Testis (tissue), 3 donors: ENCODE data around the gene MAP3K14. TPM values are rescaled to one million over a fixed set of nuclear protein-coding genes. Genes with fewer than 3 reads are reported as not detected.
A peak's percentile ranks its signal among the peaks of the same experiment; 100 is the strongest.

Experiments used
- DNase-seq: peaks from one replicate; pipeline ENCODE4 v3.0.0-alpha.2; 2019
- H3K27ac ChIP-seq, 2 donors: fragments of 200-600 bp; sonication (generic); one replicate each; pipeline ENCODE4 v1.5.1; 2019
- H3K27me3 ChIP-seq: fragments of 200-600 bp; sonication (generic); one replicate; pipeline ENCODE4 v1.5.1; 2019
- H3K36me3 ChIP-seq: fragments of 200-600 bp; sonication (generic); one replicate; pipeline ENCODE4 v1.5.1; 2017; ENCODE audit warnings: low read depth; ENCODE audit errors: missing control alignments
- H3K4me1 ChIP-seq: fragments of 200-600 bp; sonication (generic); one replicate; pipeline ENCODE4 v1.5.1; 2019
- H3K4me3 ChIP-seq, 2 donors: fragments of 200-600 bp; sonication (generic); one replicate each; pipeline ENCODE4 v1.5.1; 2017 to 2019
- H3K9me3 ChIP-seq: fragments of 200-600 bp; sonication (generic); one replicate; pipeline ENCODE4 v1.5.1; 2017
- POLR2A ChIP-seq: fragments of 450-650 bp; IDR thresholded peaks from one replicate; pipeline ENCODE4 v1.6.1; 2017; ENCODE audit warnings: antibody characterized with exemption, mild to moderate bottlenecking, moderate library complexity
- WGBS, 2 donors: methylation state at CpG; one replicate each; pipeline ENCODE4 v1.1.5; 2018; 5-methylcytosine and 5-hydroxymethylcytosine counted together
- intact Hi-C: fragments of 100-400 bp; cut with DNase I; formaldehyde crosslinking; loops from one replicate; pipeline ENCODE4 v1.15.1; 2023; ENCODE audit warnings: low total_unique reads
- polyA plus RNA-seq: library from polyadenylated mRNA; stranded (reverse); fragments of 350-450 nt; fragmentation: Illumina TruSeq; extraction: RNeasy Lipid Tissue Mini Kit (QIAGEN cat#74804); gene quantifications from one replicate; pipeline ENCODE4 v1.2.3, GENCODE V29; 2014; ENCODE audit warnings: low read depth, low replicate concordance; ENCODE audit not compliant: insufficient read depth
- total RNA-seq, 2 donors: library from RNA; depleted of rRNA; stranded (reverse); fragments of >200 nt; gene quantifications; one replicate each; pipeline ENCODE4 v1.2.3, GENCODE V29; 2016
- TF ChIP-seq, protein P1 (sequence below), 3 experiments: fragments of 450-650 bp in 2 of 3; fragments of 200-600 bp in 1 of 3; sonication (generic) in 1 of 3; IDR thresholded peaks; one replicate each; pipeline ENCODE4 v1.5.1; 2016 to 2019; ENCODE audit warnings: antibody characterized with exemption in 3 of 3, mild to moderate bottlenecking in 2 of 3, moderate library complexity in 1 of 3

Gene MAP3K14
- total and polyA plus RNA-seq, 3 donors from 2014 or later: 12.4 to 24.9 (median 14.6) TPM

DNA sequence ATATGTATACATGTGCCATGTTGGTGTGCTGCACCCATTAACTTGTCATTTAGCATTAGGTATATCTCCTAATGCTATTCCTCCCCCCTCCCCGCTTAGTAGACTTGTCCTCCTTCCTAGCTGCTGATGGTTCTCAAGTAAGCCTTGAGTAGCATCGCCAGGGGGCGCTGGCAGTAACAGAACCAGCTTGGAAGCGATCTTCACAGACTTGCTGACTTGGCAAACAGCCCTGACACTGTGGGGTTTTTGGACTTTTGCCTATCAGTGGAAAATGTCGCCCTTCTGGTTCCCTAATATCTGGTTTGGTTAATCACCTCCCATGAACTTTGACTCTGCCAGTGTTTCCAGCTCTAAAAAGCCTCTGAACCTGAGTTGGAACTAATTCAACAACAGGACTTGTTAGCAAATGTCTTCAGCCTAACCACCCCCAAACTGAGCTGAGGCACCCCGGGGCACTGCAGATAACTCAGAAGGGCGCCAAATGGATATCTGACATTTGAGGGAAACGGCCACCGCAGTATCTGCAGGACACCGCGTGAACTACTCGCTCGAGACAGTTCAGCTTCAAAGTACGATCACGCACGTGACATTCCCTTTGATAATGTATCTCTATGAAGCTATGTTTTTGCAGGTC, 39.5 kb downstream of the MAP3K14 start:
- WGBS, 2 donors: 25 to 42% methylated on average over 16 of the region's 16 CpGs
- Histone ChIP-seq H3K36me3 (no peaks in the 10 kb centered on the region), H3K4me3 (no peak overlapping the region), H3K27me3 (no peaks in the 10 kb centered on the region), H3K4me1 (peaks cover 19% of the 10 kb centered on the region), H3K9me3 (no peaks in the 10 kb centered on the region), H3K27ac (peak overlapping the region in 1 of 2 donors; percentile 56)
- peak; percentile 97 for DNase-seq
- intact Hi-C loops: no loop called here
- TF ChIP-seq, protein P1, sequence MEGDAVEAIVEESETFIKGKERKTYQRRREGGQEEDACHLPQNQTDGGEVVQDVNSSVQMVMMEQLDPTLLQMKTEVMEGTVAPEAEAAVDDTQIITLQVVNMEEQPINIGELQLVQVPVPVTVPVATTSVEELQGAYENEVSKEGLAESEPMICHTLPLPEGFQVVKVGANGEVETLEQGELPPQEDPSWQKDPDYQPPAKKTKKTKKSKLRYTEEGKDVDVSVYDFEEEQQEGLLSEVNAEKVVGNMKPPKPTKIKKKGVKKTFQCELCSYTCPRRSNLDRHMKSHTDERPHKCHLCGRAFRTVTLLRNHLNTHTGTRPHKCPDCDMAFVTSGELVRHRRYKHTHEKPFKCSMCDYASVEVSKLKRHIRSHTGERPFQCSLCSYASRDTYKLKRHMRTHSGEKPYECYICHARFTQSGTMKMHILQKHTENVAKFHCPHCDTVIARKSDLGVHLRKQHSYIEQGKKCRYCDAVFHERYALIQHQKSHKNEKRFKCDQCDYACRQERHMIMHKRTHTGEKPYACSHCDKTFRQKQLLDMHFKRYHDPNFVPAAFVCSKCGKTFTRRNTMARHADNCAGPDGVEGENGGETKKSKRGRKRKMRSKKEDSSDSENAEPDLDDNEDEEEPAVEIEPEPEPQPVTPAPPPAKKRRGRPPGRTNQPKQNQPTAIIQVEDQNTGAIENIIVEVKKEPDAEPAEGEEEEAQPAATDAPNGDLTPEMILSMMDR (IDR thresholded peaks at IDR 0.05): peak; percentile 71 to 76 (median 73)
- TF ChIP-seq POLR2A: no peak

DNA sequence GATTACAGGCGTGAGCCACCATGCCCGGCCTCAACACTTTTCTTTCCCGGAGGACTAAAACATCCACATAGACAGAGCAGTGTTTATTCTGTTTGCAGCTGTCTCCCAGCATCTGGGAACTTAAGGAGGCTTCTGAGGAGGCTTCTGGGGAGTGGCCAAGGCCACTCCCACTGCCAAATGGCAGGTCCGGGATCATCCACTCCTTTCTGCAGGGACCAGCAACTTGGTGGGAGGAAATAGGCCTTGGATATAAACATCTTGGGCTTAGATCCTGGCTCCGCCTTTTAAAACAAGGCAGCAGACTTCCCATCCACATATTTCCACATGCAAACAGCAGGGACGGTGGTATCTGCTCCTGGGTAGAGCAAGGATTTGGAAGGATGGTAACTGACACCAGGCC, 40.8 kb downstream of the MAP3K14 start:
- no peak overlapping the region for H3K27ac ChIP-seq
- peaks cover 19% of the 10 kb centered on the region for H3K4me1 ChIP-seq
- intact Hi-C loops: no loop called here
- DNase-seq: no peak
- no peak overlapping the region for H3K4me3 ChIP-seq
- no peaks in the 10 kb centered on the region for H3K9me3 ChIP-seq
- no peaks in the 10 kb centered on the region for H3K27me3 ChIP-seq
- H3K36me3 ChIP-seq: no peaks in the 10 kb centered on the region
- WGBS, 2 donors: 55 to 60% methylated on average over 6 of the region's 6 CpGs
- TF ChIP-seq, protein P1 (IDR thresholded peaks at IDR 0.05): no peak
- TF ChIP-seq POLR2A: no peak

DNA sequence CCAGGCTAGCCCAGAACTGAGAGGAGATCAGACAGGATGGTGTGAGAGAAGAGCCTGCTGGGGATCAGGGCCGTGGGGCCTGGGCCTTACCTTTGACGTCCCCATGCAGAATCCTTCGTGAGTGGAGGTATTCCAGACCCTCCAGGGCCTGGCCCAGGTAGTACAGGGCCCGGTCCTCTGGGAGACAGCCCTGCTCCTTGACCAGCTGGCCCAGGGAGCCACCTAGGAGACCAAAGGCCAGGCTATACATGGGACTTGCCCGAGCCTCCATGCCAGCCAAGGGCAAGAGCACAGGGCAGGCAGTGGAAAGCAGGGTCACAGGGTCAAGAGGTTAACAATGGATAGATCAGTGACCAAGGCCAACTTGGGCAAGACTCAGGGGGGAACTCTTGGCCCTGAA, 42.8 kb downstream of the MAP3K14 start:
- no peaks in the 10 kb centered on the region for H3K9me3 ChIP-seq
- TF ChIP-seq, protein P1 (IDR thresholded peaks at IDR 0.05): no peak
- TF ChIP-seq POLR2A: no peak
- intact Hi-C loops: no loop called here
- no peak for DNase-seq
- peaks cover 19% of the 10 kb centered on the region for H3K4me1 ChIP-seq
- no peaks in the 10 kb centered on the region for H3K27me3 ChIP-seq
- H3K36me3 ChIP-seq: no peaks in the 10 kb centered on the region
- no peak overlapping the region for H3K4me3 ChIP-seq
- WGBS, 2 donors: 79 to 89% methylated on average over 4 of the region's 5 CpGs
- H3K27ac ChIP-seq: no peak overlapping the region

DNA sequence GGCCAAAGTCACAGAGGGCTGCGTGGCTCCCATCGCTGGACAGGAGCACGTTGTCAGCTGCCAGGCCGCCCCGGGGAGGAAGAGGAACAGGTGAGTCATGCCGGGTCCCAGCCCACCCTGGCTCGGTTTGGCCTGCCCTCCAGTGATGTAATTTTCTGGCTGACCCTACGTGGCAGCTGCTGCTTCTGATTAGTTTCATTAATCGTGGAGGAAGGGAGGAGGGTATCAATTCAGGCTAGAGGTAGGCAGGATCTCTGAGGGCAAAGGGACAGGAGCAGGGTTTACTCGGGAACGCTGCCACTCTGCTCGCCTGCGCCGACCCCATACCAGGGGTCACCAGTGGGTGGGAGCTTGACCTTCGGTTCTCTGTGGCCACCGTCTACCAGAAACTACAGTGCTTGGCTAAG, 43.3 kb downstream of the MAP3K14 start:
- WGBS, 2 donors: 92 to 96% methylated on average over 13 to 14 of the region's 16 CpGs

More for the DNA sequence above, 43.3 kb downstream of the MAP3K14 start:
- Histone ChIP-seq H3K4me3 (no peak overlapping the region), H3K27me3 (no peaks in the 10 kb centered on the region), H3K27ac (no peak overlapping the region), H3K36me3 (no peaks in the 10 kb centered on the region), H3K9me3 (no peaks in the 10 kb centered on the region), H3K4me1 (peaks cover 16% of the 10 kb centered on the region)
- TF ChIP-seq, protein P1 (IDR thresholded peaks at IDR 0.05): no peak
- no peak for TF ChIP-seq POLR2A
- DNase-seq: no peak
- intact Hi-C loops: no loop called here
